Endothelial cell (in vitro differentiated cells): ENCODE measurements around the gene OTOA. TPM values are rescaled to one million over a fixed set of nuclear protein-coding genes. Genes with fewer than 3 reads are reported as not detected.

ENCODE experiments used
- DNase-seq: peaks from one replicate; pipeline ENCODE4 v3.0.0; 2021; ENCODE audit warnings: low spot score
- H3K27ac Mint-ChIP-seq: one replicate; pipeline ENCODE4 v1.8.0; 2021; ENCODE audit warnings: mixed read lengths, inconsistent platforms; ENCODE audit not compliant: unreplicated experiment
- H3K27me3 Mint-ChIP-seq: one replicate; pipeline ENCODE4 v1.8.0; 2021; ENCODE audit warnings: mild to moderate bottlenecking, moderate library complexity, mixed read lengths, inconsistent platforms; ENCODE audit not compliant: unreplicated experiment
- H3K36me3 Mint-ChIP-seq: one replicate; pipeline ENCODE4 v1.8.0; 2021; ENCODE audit warnings: mild to moderate bottlenecking, low read depth, mixed read lengths, inconsistent platforms; ENCODE audit not compliant: unreplicated experiment
- H3K4me1 Mint-ChIP-seq: one replicate; pipeline ENCODE4 v1.8.0; 2021; ENCODE audit warnings: mild to moderate bottlenecking, mixed read lengths, inconsistent platforms; ENCODE audit not compliant: unreplicated experiment
- H3K4me3 Mint-ChIP-seq: one replicate; pipeline ENCODE4 v1.8.0; 2021; ENCODE audit warnings: mild to moderate bottlenecking, mixed read lengths, inconsistent platforms; ENCODE audit not compliant: unreplicated experiment
- H3K9me3 Mint-ChIP-seq: one replicate; pipeline ENCODE4 v1.8.0; 2021; ENCODE audit warnings: mixed read lengths, inconsistent platforms; ENCODE audit not compliant: unreplicated experiment
- total RNA-seq: library from RNA; stranded (reverse); fragmentation: NEBNext Ultra II Directional; extraction: Animal tissue kit (Norgen Biotek cat#: 25700); gene quantifications from one replicate; pipeline ENCODE4 v1.2.1, GENCODE V29; 2021; ENCODE audit not compliant: unreplicated experiment
- TF ChIP-seq, protein P1 (sequence below): fragments of 200-600 bp; sonication (generic); IDR thresholded peaks from one replicate; pipeline ENCODE4 v1.5.0; 2021; ENCODE audit warnings: antibody characterized with exemption; ENCODE audit not compliant: unreplicated experiment

The OTOA gene
- total RNA-seq, 1 donor from 2014 or later = not detected

DNA sequence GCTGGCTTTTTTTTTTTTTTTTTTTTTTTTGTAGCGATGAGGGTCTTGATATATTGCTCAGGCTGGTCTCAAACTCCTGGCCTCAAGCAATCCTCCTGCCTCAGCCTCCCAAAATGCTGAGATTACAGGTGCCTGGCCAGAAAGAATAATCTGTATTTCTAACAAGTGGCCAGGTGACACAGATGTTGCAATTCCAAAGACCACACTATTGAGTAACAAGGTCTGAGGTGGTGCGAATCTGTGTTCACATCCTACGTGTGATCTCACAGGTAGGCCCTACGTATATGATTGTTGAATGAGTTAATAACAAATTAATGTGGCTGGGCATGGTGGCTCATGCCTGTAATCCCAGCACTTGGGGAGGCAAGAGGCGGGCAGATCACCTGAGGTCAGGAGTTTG, 33.3 kb downstream of the OTOA start:
- Mint-ChIP-seq H3K36me3 (no peaks in the 10 kb centered on the region), H3K4me3 (no peak overlapping the region), H3K27ac (no peak overlapping the region), H3K9me3 (no peaks in the 10 kb centered on the region), H3K4me1 (no peaks in the 10 kb centered on the region), H3K27me3 (no peaks in the 10 kb centered on the region)
- no peak for DNase-seq
- TF ChIP-seq, protein P1, sequence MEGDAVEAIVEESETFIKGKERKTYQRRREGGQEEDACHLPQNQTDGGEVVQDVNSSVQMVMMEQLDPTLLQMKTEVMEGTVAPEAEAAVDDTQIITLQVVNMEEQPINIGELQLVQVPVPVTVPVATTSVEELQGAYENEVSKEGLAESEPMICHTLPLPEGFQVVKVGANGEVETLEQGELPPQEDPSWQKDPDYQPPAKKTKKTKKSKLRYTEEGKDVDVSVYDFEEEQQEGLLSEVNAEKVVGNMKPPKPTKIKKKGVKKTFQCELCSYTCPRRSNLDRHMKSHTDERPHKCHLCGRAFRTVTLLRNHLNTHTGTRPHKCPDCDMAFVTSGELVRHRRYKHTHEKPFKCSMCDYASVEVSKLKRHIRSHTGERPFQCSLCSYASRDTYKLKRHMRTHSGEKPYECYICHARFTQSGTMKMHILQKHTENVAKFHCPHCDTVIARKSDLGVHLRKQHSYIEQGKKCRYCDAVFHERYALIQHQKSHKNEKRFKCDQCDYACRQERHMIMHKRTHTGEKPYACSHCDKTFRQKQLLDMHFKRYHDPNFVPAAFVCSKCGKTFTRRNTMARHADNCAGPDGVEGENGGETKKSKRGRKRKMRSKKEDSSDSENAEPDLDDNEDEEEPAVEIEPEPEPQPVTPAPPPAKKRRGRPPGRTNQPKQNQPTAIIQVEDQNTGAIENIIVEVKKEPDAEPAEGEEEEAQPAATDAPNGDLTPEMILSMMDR = no peak

DNA sequence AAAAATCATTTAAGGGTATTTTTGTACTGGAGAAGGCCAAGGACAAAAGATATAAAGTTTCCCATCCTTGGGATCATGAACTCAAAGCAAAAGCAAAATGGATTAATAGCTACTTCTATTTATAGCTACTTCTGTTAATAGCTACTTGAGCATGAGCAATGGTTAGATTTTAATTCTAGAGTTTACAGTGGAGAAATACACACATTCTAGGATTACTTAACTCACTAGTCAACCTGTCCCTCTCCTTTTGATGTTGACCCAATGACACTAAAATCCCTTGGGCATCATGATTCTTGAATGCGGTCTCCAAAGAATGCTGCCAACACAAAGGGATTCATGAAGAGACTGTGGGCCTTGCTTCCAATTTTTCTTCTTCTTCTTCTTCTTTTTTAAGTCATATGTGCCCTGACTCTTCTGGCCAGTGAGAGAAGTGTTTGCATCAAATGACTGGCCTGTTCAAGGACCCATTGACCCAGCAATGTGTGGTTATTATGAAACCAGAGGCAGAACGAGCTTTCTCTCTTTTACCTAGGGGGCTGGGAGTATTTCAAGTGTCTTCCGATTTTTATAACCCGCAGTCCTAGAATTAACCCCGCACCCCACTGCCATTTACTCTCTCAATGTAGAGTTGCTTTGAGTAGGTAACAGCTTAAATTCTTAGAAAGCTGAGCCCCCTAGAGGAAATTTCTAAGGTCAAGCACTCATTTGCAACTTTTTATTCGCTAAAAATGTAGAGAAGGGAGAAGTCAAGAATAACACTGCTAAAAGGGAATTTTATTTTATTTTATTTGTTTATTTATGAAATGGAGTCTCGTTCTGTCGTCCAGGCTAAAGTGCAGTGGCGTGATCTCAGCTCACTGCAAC, 34.6 kb downstream of the OTOA start:
- no peaks in the 10 kb centered on the region for H3K36me3 Mint-ChIP-seq
- no peak overlapping the region for H3K27ac Mint-ChIP-seq
- no peaks in the 10 kb centered on the region for H3K27me3 Mint-ChIP-seq
- H3K4me1 Mint-ChIP-seq = no peaks in the 10 kb centered on the region
- TF ChIP-seq, protein P1 = no peak
- no peak overlapping the region for H3K4me3 Mint-ChIP-seq
- no peaks in the 10 kb centered on the region for H3K9me3 Mint-ChIP-seq
- no peak for DNase-seq

DNA sequence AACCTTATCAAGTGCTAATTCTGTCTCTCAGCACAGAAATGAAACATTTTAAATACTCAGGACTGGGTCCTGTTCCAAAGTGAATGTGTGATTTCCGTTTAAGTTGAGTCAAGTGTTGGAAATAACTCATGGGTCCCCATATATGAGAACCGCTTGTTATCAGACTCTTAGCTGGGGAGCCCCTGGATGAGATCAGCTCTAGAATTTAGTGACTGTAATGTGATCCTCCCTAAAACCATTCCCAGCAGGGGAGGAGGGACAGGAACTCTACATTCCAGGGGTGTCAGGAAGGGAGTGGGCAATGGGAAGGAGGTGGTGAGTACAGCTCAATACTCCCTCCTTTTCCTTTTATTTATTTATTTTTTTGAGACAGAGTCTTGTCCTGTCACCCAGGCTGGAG, 37.5 kb downstream of the OTOA start:
- no peak for DNase-seq

DNA sequence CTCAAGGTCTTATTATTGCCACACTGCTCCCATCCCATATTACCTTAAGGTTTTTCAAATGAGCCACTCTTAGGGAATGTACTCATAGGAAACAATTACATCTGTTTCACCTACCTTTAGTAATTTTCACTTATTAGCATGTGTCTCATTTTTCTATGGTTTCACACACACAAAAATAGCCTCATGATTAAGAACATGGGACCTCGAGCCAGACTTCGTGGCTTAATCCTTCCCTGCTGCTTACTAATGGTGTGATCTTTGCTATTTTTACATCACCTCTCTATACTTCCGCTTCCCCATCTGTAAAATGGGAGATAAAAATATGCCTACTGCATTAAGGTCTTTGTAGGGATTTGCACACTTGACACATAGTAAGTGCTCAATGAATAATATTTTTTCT, 38.5 kb downstream of the OTOA start:
- Mint-ChIP-seq H3K4me3 (no peak overlapping the region), H3K27me3 (peaks cover 2% of the 10 kb centered on the region), H3K36me3 (no peaks in the 10 kb centered on the region), H3K4me1 (no peaks in the 10 kb centered on the region), H3K9me3 (no peaks in the 10 kb centered on the region), H3K27ac (no peak overlapping the region)
- no peak for DNase-seq
- TF ChIP-seq, protein P1 = no peak

More for the DNA sequence above, 37.5 kb downstream of the OTOA start:
- TF ChIP-seq, protein P1 = no peak
- Mint-ChIP-seq H3K27ac (no peak overlapping the region), H3K9me3 (no peaks in the 10 kb centered on the region), H3K27me3 (no peaks in the 10 kb centered on the region), H3K4me3 (no peak overlapping the region), H3K4me1 (no peaks in the 10 kb centered on the region), H3K36me3 (no peaks in the 10 kb centered on the region)

DNA sequence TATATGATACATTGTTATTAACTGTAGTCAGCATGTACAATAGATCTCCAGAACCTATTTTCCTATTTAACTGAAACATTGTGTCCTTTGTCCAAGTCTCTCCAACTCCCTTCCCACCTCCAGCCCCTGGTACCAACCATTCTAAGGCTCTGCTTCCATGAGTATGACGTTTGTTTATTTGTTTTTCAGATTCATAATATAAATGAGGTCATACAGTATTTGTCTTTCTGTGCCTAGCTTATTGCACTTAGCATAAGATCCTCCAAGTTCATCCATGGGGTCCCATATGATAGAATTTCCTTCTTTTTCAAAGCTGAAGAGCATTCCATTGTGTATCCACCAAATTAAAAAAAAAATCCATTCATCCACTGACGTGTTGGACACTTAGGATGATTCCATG, 39.4 kb downstream of the OTOA start:
- no peak overlapping the region for H3K27ac Mint-ChIP-seq
- H3K4me1 Mint-ChIP-seq = no peaks in the 10 kb centered on the region
- TF ChIP-seq, protein P1 = no peak
- H3K27me3 Mint-ChIP-seq = peaks cover 2% of the 10 kb centered on the region
- no peak overlapping the region for H3K4me3 Mint-ChIP-seq
- H3K36me3 Mint-ChIP-seq = no peaks in the 10 kb centered on the region
- no peak for DNase-seq
- no peaks in the 10 kb centered on the region for H3K9me3 Mint-ChIP-seq
